DMS79 treated with DMSO at 0.1 percent for 48 hours (cell line): ENCODE results near the gene FRAS1.
"Not testable (repeated sequence)": the region's sequence is repeated elsewhere in the genome, so short reads cannot be mapped to it uniquely, and the experiment has no call there.

Source experiments
- DNase-seq: peaks from one replicate; lab custom pipeline; 2025; lab: John Stamatoyannopoulos, UW

Gene FRAS1

GRCh38 chr4:78217557-78217956, 160.4 kb downstream of the FRAS1 start:
- DNase-seq, result no peak

- DNase-seq, result no peak
Observed at GRCh38 chr4:78218260-78218659, 161.1 kb downstream of the FRAS1 start.

GRCh38 chr4:78219825-78220224, 162.7 kb downstream of the FRAS1 start:
- no peak for DNase-seq

- peak; percentile 43 for DNase-seq
Observed at GRCh38 chr4:78220283-78220682, 163.2 kb downstream of the FRAS1 start.

- peak; percentile 88 for DNase-seq
Observed at GRCh38 chr4:78222575-78223186, 165.6 kb downstream of the FRAS1 start.

GRCh38 chr4:78225236-78225635, 168.1 kb downstream of the FRAS1 start:
- DNase-seq, result no peak

- DNase-seq, result no peak
Observed at GRCh38 chr4:78226279-78226678, 169.2 kb downstream of the FRAS1 start.

GRCh38 chr4:78227411-78228057, 170.4 kb downstream of the FRAS1 start:
- DNase-seq, result no peak

- DNase-seq, result no peak
Observed at GRCh38 chr4:78235800-78236199, 178.7 kb downstream of the FRAS1 start.

GRCh38 chr4:78237360-78237759, 180.2 kb downstream of the FRAS1 start:
- DNase-seq, result no peak

- DNase-seq, result no peak
Observed at GRCh38 chr4:78242071-78242470, 184.9 kb downstream of the FRAS1 start.

- DNase-seq, result peak; percentile 56
Observed at GRCh38 chr4:78244705-78245485, 187.8 kb downstream of the FRAS1 start.

- peak; percentile 96 for DNase-seq
Observed at GRCh38 chr4:78247536-78248285, 190.6 kb downstream of the FRAS1 start.

- no peak for DNase-seq
Observed at GRCh38 chr4:78250500-78250899, 193.4 kb downstream of the FRAS1 start.

GRCh38 chr4:78252773-78253172, 195.7 kb downstream of the FRAS1 start:
- not testable (repeated sequence) for DNase-seq

- DNase-seq, result no peak
Observed at GRCh38 chr4:78254893-78255292, 197.8 kb downstream of the FRAS1 start.

GRCh38 chr4:78265006-78265405, 207.9 kb downstream of the FRAS1 start:
- DNase-seq, result no peak

- DNase-seq, result no peak
Observed at GRCh38 chr4:78267790-78268189, 210.7 kb downstream of the FRAS1 start.

GRCh38 chr4:78268597-78268996, 211.5 kb downstream of the FRAS1 start:
- no peak for DNase-seq

- not testable (repeated sequence) for DNase-seq
Observed at GRCh38 chr4:78275450-78275849, 218.3 kb downstream of the FRAS1 start.

GRCh38 chr4:78286281-78286680, 229.2 kb downstream of the FRAS1 start:
- no peak for DNase-seq

GRCh38 chr4:78288327-78288726, 231.2 kb downstream of the FRAS1 start:
- no peak for DNase-seq
